H1 (cell line): ENCODE results near the gene ANXA6. TPM values are rescaled to one million over a fixed set of nuclear protein-coding genes. Genes with fewer than 3 reads are reported as not detected.

Experiments
- ATF2 ChIP-seq: IDR thresholded peaks from 2 replicates; pipeline ENCODE4 v1.6.1; 2012; ENCODE audit warnings: low read length, inconsistent platforms
- BCL11A ChIP-seq, 2 experiments: IDR thresholded peaks; one replicate each; pipeline ENCODE4 v1.6.1; 2011; ENCODE audit warnings: low read depth in 2 of 2, low read length in 2 of 2, mild to moderate bottlenecking in 2 of 2
- CBX5 ChIP-seq: fragments of 300-800, 300-1000 bp; sonication (generic); IDR thresholded peaks from 2 replicates; pipeline ENCODE4 v1.7.1; 2016; ENCODE audit warnings: antibody characterized with exemption, low read length, low read depth
- CHD2 ChIP-seq: IDR thresholded peaks from 2 replicates; pipeline ENCODE4 v1.6.1; 2012; ENCODE audit warnings: low read length, improper control_type of control experiment
- NANOG ChIP-seq: IDR thresholded peaks from 2 replicates; pipeline ENCODE4 v1.6.1; 2011; ENCODE audit warnings: low read length, low read depth, mild to moderate bottlenecking, inconsistent platforms; ENCODE audit not compliant: insufficient read depth, poor library complexity, severe bottlenecking
- ZNF274 ChIP-seq: IDR thresholded peaks from 2 replicates; pipeline ENCODE4 v1.7.0; 2012; ENCODE audit warnings: low read length, borderline replicate concordance; ENCODE audit errors: extremely low read depth
- polyA plus RNA-seq, 7 experiments: library from polyadenylated mRNA; depleted of rRNA in 3 of 7; stranded (reverse) in 5 of 7; unstranded in 2 of 7; fragments of >200 nt in 5 of 7; fragments of 200-250 nt in 2 of 7; gene quantifications; 1 replicate in 5 of 7; 2 replicates in 1 of 7; 4 replicates in 1 of 7; pipeline versions ENCODE4 v1.2.1 to v1.2.3, GENCODE V29; 2011 to 2013; ENCODE audit warnings: missing spikeins in 2 of 7, mixed read lengths in 2 of 7
- total RNA-seq: library from RNA; stranded (reverse); fragmentation: NEBNext Ultra II Directional; extraction: Animal tissue kit (Norgen Biotek cat#: 25700); gene quantifications from 2 replicates; pipeline ENCODE4 v1.2.1, GENCODE V29; 2021

The ANXA6 gene
- total and polyA plus RNA-seq, 2 of the 8 experiments (the other 6 are each of a cell fraction or from before 2014, with no cell fraction given): 61.3 to 78.6 TPM

DNA sequence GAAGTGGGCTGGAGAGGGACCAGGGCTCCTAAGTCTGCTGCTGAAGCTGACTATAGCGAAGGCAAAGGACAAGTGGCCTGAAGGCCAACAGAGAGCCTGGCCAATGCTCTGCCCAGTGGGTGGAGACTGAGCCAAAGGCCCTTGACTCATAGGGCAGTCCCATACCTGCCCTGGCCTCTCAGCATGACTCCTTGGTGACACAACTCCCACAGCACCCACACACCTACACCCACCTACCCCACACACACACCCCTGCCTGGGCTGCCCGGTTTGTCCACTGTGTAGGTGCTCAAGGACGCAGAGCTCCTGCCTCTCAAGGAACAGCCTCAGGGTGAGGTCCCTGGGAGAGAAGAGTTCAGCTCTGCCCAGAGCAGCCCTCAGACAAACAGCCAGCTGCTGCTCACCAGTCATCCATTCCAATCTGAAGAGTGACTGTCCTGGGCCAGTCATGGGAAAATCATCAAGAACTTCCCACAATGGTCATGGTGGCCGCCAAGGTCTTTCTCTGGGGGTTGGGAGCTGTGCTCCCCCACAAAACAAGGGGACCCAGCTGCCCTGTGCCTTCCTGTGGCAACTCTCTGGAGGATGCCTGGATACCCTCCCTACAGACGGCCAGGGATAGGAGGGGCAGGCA lies 81.8 kb downstream of the ANXA6 start (continued):
- TF ChIP-seq CHD2 (no peak), ATF2 (no peak), NANOG (no peak), ZNF274 (no peak), CBX5 (no peak), BCL11A (IDR thresholded peaks at IDR 0.05; ENCODE audit: low read depth in 2 of 2, low read length in 2 of 2) (no peak)
